ENCODE measurements around the gene ADAP1. TPM values are rescaled to one million over a fixed set of nuclear protein-coding genes. Genes with fewer than 3 reads are reported as not detected.
A peak's percentile ranks its signal among the peaks of the same experiment; 100 is the strongest.

The ADAP1 gene
- total and polyA plus RNA-seq, 9 donors = 0.52 to 16.4 (median 3.5) TPM

DNA sequence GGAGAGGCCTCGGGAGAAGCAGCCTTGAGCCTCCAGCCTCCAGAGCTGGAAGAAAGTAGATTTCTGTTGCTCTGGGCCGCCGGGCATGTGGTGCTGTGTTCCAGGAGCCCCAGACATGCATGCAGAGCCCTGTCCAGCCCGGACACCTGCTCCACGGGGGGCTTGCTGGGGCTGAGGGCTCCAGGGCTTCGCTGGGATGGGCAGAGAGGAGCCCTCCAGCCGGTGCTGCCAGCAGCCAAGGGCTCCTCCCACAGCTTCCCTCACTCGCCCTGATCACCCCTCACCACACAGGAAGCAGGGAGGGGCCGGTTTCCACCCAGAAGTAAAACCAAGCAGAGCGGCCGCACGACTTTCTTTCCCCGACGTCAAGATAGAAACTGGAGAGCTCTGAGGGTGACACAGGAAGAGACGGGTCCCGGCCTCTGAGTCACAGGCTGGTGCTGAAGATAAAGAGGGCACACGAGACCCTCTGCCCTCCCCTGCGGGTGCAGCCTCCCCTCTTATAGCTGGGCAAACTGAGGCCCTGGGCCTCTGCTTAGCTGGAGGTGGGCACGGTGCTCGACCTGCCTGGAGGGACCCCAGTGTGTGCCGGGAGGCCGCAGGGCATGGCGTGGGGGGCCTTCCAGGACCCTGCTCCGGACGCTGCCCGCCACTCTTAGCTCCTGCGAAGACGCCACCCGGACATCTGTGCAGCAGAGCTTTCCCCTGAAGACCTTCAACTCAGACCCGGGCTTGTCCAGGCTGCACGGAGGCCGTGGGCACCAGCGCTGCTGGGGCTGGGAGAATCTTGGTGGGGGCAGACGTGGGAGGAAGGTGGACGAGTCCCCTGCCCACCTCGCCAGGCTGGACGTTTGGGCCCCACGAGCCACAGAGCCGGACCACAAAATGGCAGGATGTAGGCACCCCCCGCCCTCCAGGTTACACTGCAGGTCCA is 31.1 kb downstream of the ADAP1 start:
- peak in 4 of 5 donors; percentile 11 to 38 (median 24) for DNase-seq
- WGBS, 3 donors = 41 to 57% (median 45%) methylated on average over 39 to 40 of the region's 40 CpGs
- H3K27me3 ChIP-seq = no peaks in the 10 kb centered on the region
- peaks cover 2% of the 10 kb centered on the region for H3K4me1 ChIP-seq (ENCODE audit: insufficient read depth)
- TF ChIP-seq EP300 (IDR thresholded peaks at IDR 0.05) (no peak), POLR2A (IDR thresholded peaks at IDR 0.05) (no peak)
- TF ChIP-seq, protein P1, sequence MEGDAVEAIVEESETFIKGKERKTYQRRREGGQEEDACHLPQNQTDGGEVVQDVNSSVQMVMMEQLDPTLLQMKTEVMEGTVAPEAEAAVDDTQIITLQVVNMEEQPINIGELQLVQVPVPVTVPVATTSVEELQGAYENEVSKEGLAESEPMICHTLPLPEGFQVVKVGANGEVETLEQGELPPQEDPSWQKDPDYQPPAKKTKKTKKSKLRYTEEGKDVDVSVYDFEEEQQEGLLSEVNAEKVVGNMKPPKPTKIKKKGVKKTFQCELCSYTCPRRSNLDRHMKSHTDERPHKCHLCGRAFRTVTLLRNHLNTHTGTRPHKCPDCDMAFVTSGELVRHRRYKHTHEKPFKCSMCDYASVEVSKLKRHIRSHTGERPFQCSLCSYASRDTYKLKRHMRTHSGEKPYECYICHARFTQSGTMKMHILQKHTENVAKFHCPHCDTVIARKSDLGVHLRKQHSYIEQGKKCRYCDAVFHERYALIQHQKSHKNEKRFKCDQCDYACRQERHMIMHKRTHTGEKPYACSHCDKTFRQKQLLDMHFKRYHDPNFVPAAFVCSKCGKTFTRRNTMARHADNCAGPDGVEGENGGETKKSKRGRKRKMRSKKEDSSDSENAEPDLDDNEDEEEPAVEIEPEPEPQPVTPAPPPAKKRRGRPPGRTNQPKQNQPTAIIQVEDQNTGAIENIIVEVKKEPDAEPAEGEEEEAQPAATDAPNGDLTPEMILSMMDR (IDR thresholded peaks at IDR 0.05) = no peak
- H3K4me3 ChIP-seq = no peak overlapping the region
- no peak overlapping the region for H3K27ac ChIP-seq
- no peaks in the 10 kb centered on the region for H3K9me3 ChIP-seq
- no peaks in the 10 kb centered on the region for H3K36me3 ChIP-seq
- intact Hi-C loops (cut with DNase I) = no loop called here

DNA sequence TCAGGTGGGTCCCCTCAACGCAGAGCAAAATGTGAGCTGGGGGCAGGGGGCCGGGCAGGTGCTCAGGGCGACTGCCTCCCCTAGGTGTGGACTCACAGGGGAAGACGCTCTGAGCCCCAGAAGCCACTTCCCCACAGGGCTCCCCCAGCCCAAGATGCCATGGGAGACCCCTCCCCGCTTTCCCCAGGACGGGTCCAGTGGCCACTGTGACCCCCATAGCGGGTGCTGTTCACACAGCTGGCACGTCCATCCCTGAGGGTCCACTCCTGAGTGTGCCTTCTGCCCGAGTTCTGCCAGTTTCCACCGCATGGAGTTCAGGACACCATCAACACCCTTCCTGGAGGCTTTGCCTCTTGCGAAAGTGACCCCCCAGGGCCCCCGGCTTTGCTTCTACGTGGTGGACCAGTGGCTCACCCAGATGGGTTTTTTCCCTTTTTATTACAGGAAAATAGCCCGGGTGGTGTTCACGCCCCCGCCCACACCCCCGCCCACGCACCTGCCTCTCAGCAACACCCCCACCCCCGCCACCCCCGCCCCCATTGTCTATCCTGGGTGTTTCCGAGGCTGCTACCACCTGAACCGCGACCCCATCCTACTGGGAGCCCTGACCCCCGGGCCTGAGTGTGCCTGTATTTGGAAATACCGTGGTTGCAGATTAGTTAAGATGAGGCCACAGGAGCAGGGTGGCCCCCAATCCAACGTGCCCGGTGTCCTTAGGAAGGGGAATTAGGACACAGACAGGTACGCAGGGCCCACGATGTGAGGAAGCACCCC is 32.0 kb downstream of the ADAP1 start:
- no peak overlapping the region for H3K27ac ChIP-seq
- no peaks in the 10 kb centered on the region for H3K9me3 ChIP-seq
- H3K4me1 ChIP-seq (ENCODE audit: insufficient read depth) = peaks cover 2% of the 10 kb centered on the region
- H3K4me3 ChIP-seq = no peak overlapping the region
- peak in 4 of 5 donors; percentile 6 to 31 (median 11) for DNase-seq
- no peaks in the 10 kb centered on the region for H3K27me3 ChIP-seq
- no peak for TF ChIP-seq EP300 (IDR thresholded peaks at IDR 0.05)
- no peak for TF ChIP-seq POLR2A (IDR thresholded peaks at IDR 0.05)
- TF ChIP-seq, protein P1 (IDR thresholded peaks at IDR 0.05) = no peak
- intact Hi-C loops (cut with DNase I) = no loop called here
- H3K36me3 ChIP-seq = no peaks in the 10 kb centered on the region
- WGBS, 3 donors = 46 to 55% (median 54%) methylated on average over 29 of the region's 29 CpGs

GRCh38 chr7:921581-922333 is 32.7 kb downstream of the ADAP1 start:
- H3K4me1 ChIP-seq (ENCODE audit: insufficient read depth) = peaks cover 2% of the 10 kb centered on the region

More at GRCh38 chr7:921581-922333, 32.7 kb downstream of the ADAP1 start:
- DNase-seq = peak in 4 of 5 donors; percentile 6 to 32 (median 14)
- 61 to 79% (median 72%) methylated on average over 35 to 36 of the region's 36 CpGs for whole genome bisulfite sequencing, 3 donors
- intact Hi-C loops (cut with DNase I) = no loop called here
- TF ChIP-seq, protein P1 (IDR thresholded peaks at IDR 0.05) = no peak
- TF ChIP-seq EP300 (IDR thresholded peaks at IDR 0.05) (no peak), POLR2A (IDR thresholded peaks at IDR 0.05) (no peak)
- Histone ChIP-seq H3K9me3 (no peaks in the 10 kb centered on the region), H3K27ac (no peak overlapping the region), H3K36me3 (no peaks in the 10 kb centered on the region), H3K27me3 (no peaks in the 10 kb centered on the region), H3K4me3 (no peak overlapping the region)
